ENCODE measurements around the gene SMIM33. TPM values are rescaled to one million over a fixed set of nuclear protein-coding genes. Genes with fewer than 3 reads are reported as not detected.
"Not testable (repeated sequence)": the region's sequence is repeated elsewhere in the genome, so short reads cannot be mapped to it uniquely, and the experiment has no call there.

SMIM33 gene
- total RNA-seq, 4 donors from 2014 or later: 0.40 to 1.7 (median 0.99) TPM

GRCh38 chr5:139431706-139432105, 39.1 kb upstream of the SMIM33 start:
- TF ChIP-seq POLR2A (IDR thresholded peaks at IDR 0.05) (no peak), CTCF (IDR thresholded peaks at IDR 0.05) (no peak)
- Histone ChIP-seq H3K27me3 (no peaks in the 10 kb centered on the region), H3K27ac (no peak overlapping the region), H3K4me3 (no peak overlapping the region), H3K36me3 (peaks cover 0 to 10% (median 0%) of the 10 kb centered on the region in 3 donors), H3K9me3 (no peaks in the 10 kb centered on the region), H3K4me1 (no peaks in the 10 kb centered on the region)
- no peak for DNase-seq

GRCh38 chr5:139435676-139436075, 35.1 kb upstream of the SMIM33 start:
- peak in 1 of 3 donors; percentile 37 for DNase-seq
- no peaks in the 10 kb centered on the region for H3K9me3 ChIP-seq
- H3K4me1 ChIP-seq: peaks cover 0 to 11% (median 2%) of the 10 kb centered on the region in 4 donors
- no peak overlapping the region for H3K4me3 ChIP-seq
- no peak overlapping the region for H3K27ac ChIP-seq
- TF ChIP-seq POLR2A (IDR thresholded peaks at IDR 0.05) (no peak), CTCF (IDR thresholded peaks at IDR 0.05) (no peak)
- no peaks in the 10 kb centered on the region for H3K36me3 ChIP-seq
- H3K27me3 ChIP-seq: no peaks in the 10 kb centered on the region

DNA sequence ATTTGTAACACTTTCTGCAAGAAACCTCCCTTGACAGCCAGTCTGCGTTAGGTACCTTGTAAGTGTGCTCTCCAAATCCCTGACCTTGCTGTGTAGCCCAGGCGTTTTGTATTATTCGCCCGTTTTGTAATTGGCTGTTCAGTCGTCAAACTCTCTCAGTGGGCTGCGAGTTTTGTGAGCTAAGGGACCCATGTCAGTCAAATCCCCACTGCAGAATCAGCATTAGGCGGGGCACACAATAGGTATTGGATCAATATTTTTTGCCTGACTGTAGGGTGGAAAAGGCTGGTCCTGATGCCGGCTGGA, 32.1 kb upstream of the SMIM33 start:
- H3K36me3 ChIP-seq: no peaks in the 10 kb centered on the region
- H3K4me1 ChIP-seq: peaks cover 0 to 11% (median 2%) of the 10 kb centered on the region in 4 donors
- H3K9me3 ChIP-seq: no peaks in the 10 kb centered on the region
- no peaks in the 10 kb centered on the region for H3K27me3 ChIP-seq
- peak overlapping the region; percentile 67 to 74 (median 70) for H3K4me3 ChIP-seq
- no peak for TF ChIP-seq CTCF (IDR thresholded peaks at IDR 0.05)
- no peak for TF ChIP-seq POLR2A (IDR thresholded peaks at IDR 0.05)
- no peak for DNase-seq
- H3K27ac ChIP-seq: peak overlapping the region; percentile 88 to 96 (median 94)

DNA sequence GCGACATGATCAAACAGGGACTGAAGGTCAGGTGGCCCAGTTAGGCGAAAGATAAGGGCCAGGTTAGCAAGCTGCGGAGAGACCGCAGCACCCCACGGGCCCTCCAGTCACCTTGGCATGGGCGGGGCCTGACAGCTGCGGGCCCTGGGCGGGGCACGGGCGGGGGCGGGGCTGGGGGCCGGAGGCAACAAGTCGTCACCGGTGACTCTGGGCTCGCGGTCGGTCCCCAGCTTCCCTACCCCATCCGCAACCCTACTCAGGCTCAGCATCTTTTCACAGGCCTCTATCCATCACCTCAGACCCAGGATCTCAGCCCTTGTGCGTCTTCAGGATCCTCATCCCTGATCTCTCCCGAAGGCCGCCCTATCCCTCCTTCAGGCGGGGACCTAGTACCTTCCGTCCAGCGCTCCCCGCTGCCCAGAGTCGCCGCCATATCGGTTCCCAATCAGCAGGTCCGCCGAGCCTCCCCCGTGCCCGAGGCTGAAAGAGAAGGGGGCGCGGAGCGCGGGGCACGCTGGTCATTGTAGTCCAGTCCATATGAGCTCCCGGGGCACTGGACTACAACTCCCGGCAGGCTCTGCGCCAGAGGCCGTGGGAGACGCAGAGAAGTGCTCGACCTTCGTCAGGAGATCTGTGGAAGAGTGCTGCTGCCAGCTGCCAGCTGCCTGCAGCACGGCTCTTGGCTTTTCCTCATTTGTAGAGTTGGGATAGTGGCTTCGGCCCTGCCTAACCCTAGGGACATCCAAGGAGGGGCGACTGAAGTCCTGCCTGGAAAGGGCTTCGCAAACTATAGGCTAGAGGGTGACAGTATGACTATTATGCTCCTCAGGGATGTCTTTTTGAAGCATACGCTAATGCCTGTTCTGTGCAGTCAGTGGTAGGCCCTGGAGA, 31.5 kb upstream of the SMIM33 start, which contains the start of gene DNAJC18:
DNAJC18 (minus strand) TSS at position 513 of the 891 bp plus-strand sequence; CDS start at position 433, 80 bp downstream.
- Histone ChIP-seq H3K9me3 (no peaks in the 10 kb centered on the region), H3K36me3 (no peaks in the 10 kb centered on the region), H3K4me3 (peak within 1 kb of the TSS; percentile 67 to 74 (median 70)), H3K27ac (peak within 1 kb of the TSS; percentile 88 to 96 (median 94)), H3K4me1 (peaks cover 0 to 11% (median 2%) of the 10 kb centered on the region in 4 donors), H3K27me3 (no peaks in the 10 kb centered on the region)
- peak; percentile 94 to 98 (median 95) for DNase-seq
- TF ChIP-seq POLR2A (IDR thresholded peaks at IDR 0.05) (peak; percentile 10 to 26), CTCF (IDR thresholded peaks at IDR 0.05) (no peak)

- H3K27me3 ChIP-seq, H3K27ac ChIP-seq: not testable (repeated sequence)
- peak in 1 of 3 donors; percentile 43 for DNase-seq
These were observed 30.4 kb upstream of the SMIM33 start for GRCh38 chr5:139440416-139440815.

GRCh38 chr5:139443831-139444453, 26.9 kb upstream of the SMIM33 start:
- Histone ChIP-seq H3K4me3 (no peak overlapping the region), H3K9me3 (no peaks in the 10 kb centered on the region), H3K4me1 (peaks cover 0 to 6% (median 2%) of the 10 kb centered on the region in 4 donors), H3K27me3 (no peaks in the 10 kb centered on the region), H3K36me3 (no peaks in the 10 kb centered on the region), H3K27ac (no peak overlapping the region)
- TF ChIP-seq POLR2A (IDR thresholded peaks at IDR 0.05) (no peak), CTCF (IDR thresholded peaks at IDR 0.05) (no peak)
- DNase-seq: peak in 1 of 3 donors; percentile 45

More at GRCh38 chr5:139440416-139440815, 30.4 kb upstream of the SMIM33 start:
- H3K4me3 ChIP-seq, H3K9me3 ChIP-seq, H3K36me3 ChIP-seq: not testable (repeated sequence)
- peaks cover 0 to 11% (median 2%) of the 10 kb centered on the region in 4 donors for H3K4me1 ChIP-seq
